ENCODE results near the gene SRPX2. TPM values are rescaled to one million over a fixed set of nuclear protein-coding genes. Genes with fewer than 3 reads are reported as not detected.

Gene SRPX2
- 10 to 100 TPM in 2 of 4 donors, 1 to 10 TPM in 2; 8.1 to 66.8 (median 11.2) TPM for total RNA-seq

- TF ChIP-seq POLR2A (IDR thresholded peaks at IDR 0.05) (no peak), CTCF (IDR thresholded peaks at IDR 0.05) (no peak)
- H3K27ac ChIP-seq: peak within 1 kb of the TSS in 2 of 4 donors; percentile 35 to 57
- no peaks in the 10 kb centered on the region for H3K27me3 ChIP-seq
- peaks cover 0 to 6% (median 0%) of the 10 kb centered on the region in 4 donors for H3K4me1 ChIP-seq
- H3K9me3 ChIP-seq: no peaks in the 10 kb centered on the region
- peak in 1 of 3 donors; percentile 64 for DNase-seq
- no peaks in the 10 kb centered on the region for H3K36me3 ChIP-seq
- peak within 1 kb of the TSS in 1 of 4 donors; percentile 17 for H3K4me3 ChIP-seq
Observed at GRCh38 chrX:100643956-100644860, at the start of gene SRPX2. SRPX2 (plus strand) TSS chrX:100644199; CDS start chrX:100646323, 2,124 bp downstream.

- TF ChIP-seq POLR2A (IDR thresholded peaks at IDR 0.05) (no peak), CTCF (IDR thresholded peaks at IDR 0.05) (no peak)
- no peaks in the 10 kb centered on the region for H3K27me3 ChIP-seq
- DNase-seq: no peak
- H3K4me3 ChIP-seq: no peak overlapping the region
- no peaks in the 10 kb centered on the region for H3K9me3 ChIP-seq
- no peak overlapping the region for H3K27ac ChIP-seq
- no peaks in the 10 kb centered on the region for H3K4me1 ChIP-seq
- no peaks in the 10 kb centered on the region for H3K36me3 ChIP-seq
Observed at GRCh38 chrX:100596601-100597000, 47.4 kb upstream of the SRPX2 start.

- H3K27ac ChIP-seq: no peak overlapping the region
- H3K4me3 ChIP-seq: no peak overlapping the region
- no peaks in the 10 kb centered on the region for H3K4me1 ChIP-seq
- no peak for DNase-seq
- no peaks in the 10 kb centered on the region for H3K36me3 ChIP-seq
- no peaks in the 10 kb centered on the region for H3K9me3 ChIP-seq
- H3K27me3 ChIP-seq: no peaks in the 10 kb centered on the region
- TF ChIP-seq CTCF (IDR thresholded peaks at IDR 0.05) (no peak), POLR2A (IDR thresholded peaks at IDR 0.05) (no peak)
Observed at GRCh38 chrX:100599456-100599855, 44.5 kb upstream of the SRPX2 start.

GRCh38 chrX:100600340-100600739 lies 43.7 kb upstream of the SRPX2 start:
- TF ChIP-seq POLR2A (IDR thresholded peaks at IDR 0.05): no peak
- no peak for TF ChIP-seq CTCF (IDR thresholded peaks at IDR 0.05)
- no peak overlapping the region for H3K4me3 ChIP-seq
- H3K27me3 ChIP-seq: no peaks in the 10 kb centered on the region
- H3K4me1 ChIP-seq: no peaks in the 10 kb centered on the region
- DNase-seq: no peak
- no peaks in the 10 kb centered on the region for H3K36me3 ChIP-seq
- no peak overlapping the region for H3K27ac ChIP-seq
- H3K9me3 ChIP-seq: no peaks in the 10 kb centered on the region

- Histone ChIP-seq H3K9me3 (no peaks in the 10 kb centered on the region), H3K4me3 (no peak overlapping the region), H3K4me1 (no peaks in the 10 kb centered on the region), H3K27ac (no peak overlapping the region), H3K27me3 (no peaks in the 10 kb centered on the region), H3K36me3 (no peaks in the 10 kb centered on the region)
- TF ChIP-seq POLR2A (IDR thresholded peaks at IDR 0.05): no peak
- no peak for TF ChIP-seq CTCF (IDR thresholded peaks at IDR 0.05)
- DNase-seq: no peak
Observed at GRCh38 chrX:100600758-100601157, 43.2 kb upstream of the SRPX2 start.

Measured in Peyer's patch (tissue), 4 donors.